Colon (tissue), 2 donors: Measurements from ENCODE around the gene SPON1.
"Not testable (repeated sequence)": the region's sequence is repeated elsewhere in the genome, so short reads cannot be mapped to it uniquely, and the experiment has no call there.

Experiments used
- FAIRE-seq: peaks from 2 replicates; lab custom pipeline; 2012; peaks lifted over from hg19 to GRCh38; lab: Jason Lieb, UNC
- donor health status: control.
- donor health status: control.

SPON1 gene

GRCh38 chr11:14132312-14132711 is 169.8 kb downstream of the SPON1 start:
- FAIRE-seq: no peak

DNA sequence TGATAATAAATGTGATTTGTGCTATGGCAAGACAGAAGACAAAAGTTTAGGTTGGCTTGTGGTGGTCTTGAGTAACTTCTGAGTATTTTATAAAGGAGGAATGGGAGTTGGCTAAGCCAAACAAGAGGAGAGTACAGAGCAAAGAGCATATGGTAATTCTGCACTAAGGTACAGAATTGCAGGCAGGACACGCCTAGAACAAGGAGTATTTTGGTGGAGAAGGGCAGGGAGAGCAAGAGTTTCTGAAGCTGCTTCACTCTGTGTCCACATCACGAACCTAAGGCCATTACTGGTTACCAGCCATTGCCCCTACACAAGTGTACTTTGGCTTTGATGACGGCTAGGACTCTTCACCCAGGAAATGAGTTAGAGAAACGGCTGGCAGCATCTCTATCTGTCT is 170.9 kb downstream of the SPON1 start:
- no peak for FAIRE-seq

- no peak for FAIRE-seq
Measured at GRCh38 chr11:14136561-14136960, 174.0 kb downstream of the SPON1 start.

GRCh38 chr11:14137284-14137683 is 174.8 kb downstream of the SPON1 start:
- FAIRE-seq: no peak

DNA sequence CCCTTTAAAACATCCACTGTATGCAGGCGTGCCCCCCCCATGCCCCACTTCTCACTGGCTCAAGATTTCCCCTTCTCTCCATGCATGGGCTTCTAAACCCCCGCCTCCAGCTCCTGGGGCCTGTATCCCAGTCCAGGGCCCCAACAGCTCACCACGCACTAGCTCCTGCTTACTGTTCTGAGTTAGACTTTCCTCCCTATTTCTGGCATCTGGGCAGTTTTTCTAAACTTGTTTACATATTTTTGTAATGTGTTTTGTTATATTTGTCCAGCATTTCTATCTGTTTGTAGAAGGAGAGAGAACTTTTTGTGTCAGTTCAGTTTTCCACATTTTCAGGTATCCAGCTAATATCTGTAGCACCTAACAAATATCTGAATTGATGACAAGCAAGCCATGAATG is 178.5 kb downstream of the SPON1 start:
- FAIRE-seq: no peak

DNA sequence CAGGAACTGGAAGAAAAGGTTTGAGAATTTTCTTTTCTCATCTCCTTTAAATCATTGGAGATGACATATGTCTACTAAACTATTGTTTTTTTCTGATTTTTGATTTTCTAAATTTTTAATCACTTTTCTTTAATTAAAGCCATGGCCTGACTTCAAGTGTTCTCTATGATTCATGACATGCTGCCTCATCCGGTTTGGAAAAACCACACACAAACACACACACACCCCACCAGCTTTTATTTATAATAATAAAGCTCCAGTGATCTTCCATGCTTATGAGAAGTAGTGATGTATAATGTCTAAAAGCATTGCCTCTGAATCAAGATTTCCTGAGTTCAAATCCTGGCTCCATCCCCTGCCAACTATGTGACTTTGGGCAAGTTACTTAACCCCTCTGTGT is 179.2 kb downstream of the SPON1 start:
- no peak for FAIRE-seq

GRCh38 chr11:14144934-14145333 is 182.4 kb downstream of the SPON1 start:
- FAIRE-seq: no peak

DNA sequence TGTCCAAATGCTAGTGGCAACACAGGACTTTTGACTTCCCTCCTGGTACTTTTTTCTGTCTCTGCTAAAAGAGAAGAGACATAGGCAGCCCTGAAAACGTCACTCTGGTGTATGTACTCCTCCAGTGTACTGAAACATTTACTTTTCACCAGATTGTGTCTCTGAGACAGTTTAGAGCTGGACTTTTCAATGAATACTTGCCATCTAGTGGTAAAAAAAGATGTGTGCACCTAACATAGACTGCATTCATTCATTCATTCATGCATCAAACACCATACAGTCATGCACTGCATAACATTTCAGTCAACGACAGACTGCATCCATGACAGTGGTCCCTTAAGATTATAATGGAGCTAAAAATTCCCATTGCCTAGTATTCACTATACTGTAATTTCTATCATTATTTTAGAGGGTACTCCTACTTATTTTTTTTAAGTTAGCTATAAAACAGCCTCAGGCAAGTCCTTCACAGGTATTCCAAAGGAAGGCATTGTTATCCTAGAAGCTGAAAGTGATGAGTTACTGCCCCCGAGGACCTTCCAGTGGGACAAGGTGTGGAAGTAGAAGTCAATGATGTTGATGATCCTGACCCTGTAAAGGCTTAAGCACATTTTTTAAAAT is 186.2 kb downstream of the SPON1 start:
- no peak for FAIRE-seq

DNA sequence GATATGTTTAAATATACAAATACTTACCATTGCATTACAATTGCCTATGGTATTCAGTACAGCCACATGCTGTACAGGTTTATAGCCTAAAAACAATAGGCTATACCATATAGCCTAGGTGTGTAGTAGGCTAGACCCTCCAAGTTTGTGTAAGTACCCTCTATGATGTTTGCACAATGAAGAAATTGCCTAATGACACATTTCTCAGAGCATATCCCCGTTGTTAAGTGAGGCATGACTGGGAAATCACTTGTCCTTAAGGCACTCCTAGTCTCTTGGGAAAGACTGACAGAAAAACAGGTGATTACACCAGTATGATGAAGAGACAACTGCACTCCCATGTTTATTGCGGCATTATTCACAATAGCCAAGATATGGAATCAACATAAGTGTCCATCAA is 187.2 kb downstream of the SPON1 start:
- FAIRE-seq: no peak

- FAIRE-seq: no peak
Measured at GRCh38 chr11:14150878-14151277, 188.4 kb downstream of the SPON1 start.

DNA sequence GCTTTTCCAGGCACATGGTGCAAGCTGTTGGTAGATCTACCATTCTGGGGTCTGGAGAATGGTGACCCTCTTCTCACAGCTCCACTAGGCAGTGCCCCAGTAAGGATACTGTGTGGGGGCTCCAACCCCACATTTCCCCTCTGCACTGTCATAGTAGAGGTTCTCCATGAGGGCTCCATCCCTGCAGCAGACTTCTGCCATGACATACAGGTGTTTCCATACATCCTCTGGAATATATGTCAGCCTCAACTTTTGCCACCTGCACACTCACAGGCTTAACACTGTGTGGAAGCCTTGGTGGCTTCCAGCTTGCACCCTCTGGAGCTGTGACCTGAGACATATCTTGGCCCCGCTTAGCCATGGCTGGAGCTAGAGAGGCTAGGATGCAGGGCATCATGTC is 191.6 kb downstream of the SPON1 start:
- FAIRE-seq: not testable (repeated sequence)

DNA sequence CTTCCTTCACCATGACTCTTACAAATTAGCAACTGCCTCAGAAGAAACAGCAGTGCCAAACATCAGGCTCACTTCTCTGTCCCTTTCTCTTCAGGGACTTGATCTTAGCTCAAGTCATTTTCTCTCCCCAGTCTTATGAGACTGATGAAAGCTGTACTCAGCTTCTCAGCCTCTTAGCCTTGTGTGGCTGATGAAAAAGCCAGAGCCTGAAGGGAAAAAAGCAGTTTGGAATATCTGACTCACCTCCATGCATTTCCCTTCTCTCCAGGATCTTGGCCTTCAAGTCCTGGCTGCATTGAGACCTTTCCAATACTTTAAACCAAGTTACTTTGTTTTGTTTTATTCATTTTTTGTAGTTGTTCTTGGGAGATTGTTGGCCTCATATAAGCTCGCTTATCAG is 195.9 kb downstream of the SPON1 start:
- no peak for FAIRE-seq

DNA sequence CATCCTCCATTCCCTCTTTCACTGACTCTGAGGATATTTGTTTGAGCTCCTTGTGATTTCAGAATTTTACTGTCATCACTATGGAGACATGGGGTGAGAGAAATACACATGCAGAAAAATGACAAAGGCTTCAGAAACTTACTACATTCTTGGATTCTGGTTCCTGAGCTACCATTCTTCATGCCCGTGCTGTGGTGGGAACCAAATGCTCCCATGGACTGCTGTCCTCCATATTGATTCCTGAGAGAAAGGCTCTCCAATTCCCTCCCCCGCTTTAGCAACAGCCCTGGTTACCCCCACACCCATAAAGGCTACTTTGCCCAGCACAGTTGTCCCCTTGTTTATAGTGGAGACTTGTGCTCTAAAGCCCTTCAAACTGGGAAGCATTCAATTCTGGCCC is 201.1 kb downstream of the SPON1 start:
- no peak for FAIRE-seq

GRCh38 chr11:14173679-14174078 is 211.2 kb downstream of the SPON1 start:
- FAIRE-seq: not testable (repeated sequence)

- no peak for FAIRE-seq
Measured at GRCh38 chr11:14179116-14179820, 216.7 kb downstream of the SPON1 start.

GRCh38 chr11:14181121-14181520 is 218.6 kb downstream of the SPON1 start:
- no peak for FAIRE-seq

DNA sequence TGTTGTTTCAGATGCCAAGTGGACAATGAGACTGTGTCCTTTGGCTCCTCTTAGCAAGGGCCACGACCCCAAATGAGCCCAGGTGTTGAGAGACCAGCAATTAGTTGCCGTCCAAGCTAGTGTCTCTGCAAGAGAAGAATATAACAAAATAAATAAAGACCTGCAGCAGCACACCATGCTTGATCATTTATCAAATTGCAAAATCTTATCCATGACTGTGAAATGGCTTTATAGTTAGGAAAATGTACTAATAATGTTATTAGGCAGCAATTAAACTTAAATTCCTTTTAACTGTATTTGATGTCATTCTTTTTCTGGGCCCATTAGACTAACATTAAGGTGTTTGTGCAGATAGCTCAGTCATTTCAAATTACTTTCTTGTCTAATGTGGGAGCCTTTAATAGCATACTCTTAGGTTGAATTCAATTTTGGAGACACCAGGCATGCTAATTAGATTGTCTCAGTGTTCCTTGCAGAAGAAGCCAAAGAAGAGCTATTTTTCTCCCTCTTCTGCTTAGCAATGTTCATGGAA is 220.4 kb downstream of the SPON1 start:
- no peak for FAIRE-seq

DNA sequence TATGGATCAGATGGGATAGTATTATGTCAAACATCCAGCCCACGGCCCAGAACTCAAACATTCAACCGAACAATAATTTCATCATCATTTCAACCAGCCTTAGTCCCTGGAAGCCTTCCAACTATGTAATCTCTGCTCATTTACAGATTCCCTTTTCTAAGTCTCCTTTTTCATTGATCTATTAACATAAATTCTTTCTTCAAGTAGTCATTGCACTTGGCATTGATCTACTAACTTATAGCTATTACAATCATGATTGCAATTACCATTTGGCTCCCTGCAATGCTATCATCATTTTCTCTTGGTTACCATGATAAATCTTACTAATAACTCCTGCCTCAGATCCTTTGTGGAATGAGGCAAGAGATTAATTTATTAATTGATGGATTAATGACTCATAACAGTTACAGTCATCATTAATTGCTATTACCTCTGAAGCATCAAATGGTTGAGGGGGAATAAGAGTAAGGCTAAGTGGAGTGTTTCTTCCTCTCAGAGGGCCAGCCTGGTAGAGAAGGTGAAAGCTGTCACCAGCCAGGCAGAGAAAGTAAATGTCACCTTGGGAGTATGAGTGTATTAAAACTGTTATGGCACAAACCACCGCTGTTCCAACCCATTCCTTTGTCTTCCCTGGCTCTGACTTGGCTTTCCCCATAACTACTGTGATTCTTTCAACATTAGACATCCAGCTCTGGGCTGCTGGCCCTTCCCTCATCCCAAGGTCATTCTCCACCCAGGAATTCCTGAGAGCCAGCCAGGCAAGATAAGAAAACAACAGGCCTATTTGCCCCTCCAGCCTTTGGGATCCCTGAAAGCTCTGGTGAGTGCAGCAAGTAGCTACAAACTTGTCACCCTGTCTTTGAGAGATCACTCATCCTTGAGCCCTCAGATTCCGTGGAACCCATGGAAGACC is 221.8 kb downstream of the SPON1 start:
- no peak for FAIRE-seq

GRCh38 chr11:14185461-14185860 is 222.9 kb downstream of the SPON1 start:
- no peak for FAIRE-seq

DNA sequence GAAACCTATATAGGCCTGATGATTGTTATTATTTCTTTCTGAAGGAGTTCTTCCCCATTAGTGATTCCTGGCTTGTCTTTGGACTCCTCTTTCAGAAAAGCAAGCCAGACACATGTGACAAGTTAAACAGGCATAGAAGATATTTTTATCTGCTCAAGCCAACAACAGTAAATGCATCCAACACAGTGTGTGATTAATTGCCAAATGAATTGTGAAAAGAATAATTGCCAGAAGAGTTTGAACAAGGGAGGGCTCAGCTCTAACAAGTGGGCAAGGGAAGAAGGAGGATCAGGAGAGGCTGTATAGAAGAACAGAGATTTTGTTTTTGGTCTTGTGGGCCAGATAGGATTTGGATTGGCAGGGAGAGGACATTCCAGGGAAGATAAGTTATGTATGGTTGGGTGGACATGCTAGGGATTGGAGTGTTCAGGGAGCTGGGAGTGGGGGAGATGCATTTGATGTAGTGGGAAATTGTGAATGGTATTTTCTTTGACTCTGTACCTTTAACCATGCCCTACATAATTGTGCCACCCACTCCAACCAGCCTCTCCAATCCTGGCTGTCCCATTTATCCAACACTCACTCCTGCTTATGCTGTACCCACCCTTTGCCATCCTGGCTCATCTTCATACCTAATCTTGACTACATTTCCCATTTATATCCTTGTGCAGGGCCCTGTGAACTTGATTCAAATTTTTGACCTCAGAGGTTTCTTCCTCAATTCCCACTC is 223.7 kb downstream of the SPON1 start:
- no peak for FAIRE-seq

- FAIRE-seq: no peak
Measured at GRCh38 chr11:14189874-14190273, 227.4 kb downstream of the SPON1 start.
